ENCODE measurements around the gene TMEM250. TPM values are rescaled to one million over a fixed set of nuclear protein-coding genes. Genes with fewer than 3 reads are reported as not detected.
A peak's percentile ranks its signal among the peaks of the same experiment; 100 is the strongest.
"Not testable (repeated sequence)": the region's sequence is repeated elsewhere in the genome, so short reads cannot be mapped to it uniquely, and the experiment has no call there.

TMEM250 gene
- total and polyA plus RNA-seq, 4 donors = 6.7 to 19.5 (median 17.2) TPM

- no peak for TF ChIP-seq REST (IDR thresholded peaks at IDR 0.05)
- no peak for TF ChIP-seq RXRA (IDR thresholded peaks at IDR 0.05)
- TF ChIP-seq JUND (IDR thresholded peaks at IDR 0.05) = no peak
- no peak for TF ChIP-seq TAF1 (conservative IDR thresholded peaks at IDR 0.05)
- TF ChIP-seq FOXA1 (IDR thresholded peaks at IDR 0.05) = no peak
- no peak for TF ChIP-seq EGR1 (IDR thresholded peaks at IDR 0.05; ENCODE audit: low read depth in 2 of 2)
- TF ChIP-seq HNF4A (conservative IDR thresholded peaks at IDR 0.05) = no peak
- no peak for TF ChIP-seq MAX (IDR thresholded peaks at IDR 0.05)
Measured at GRCh38 chr9:136103651-136104487, 14.8 kb downstream of the TMEM250 start (continued).

GRCh38 chr9:136101615-136102074, 17.0 kb downstream of the TMEM250 start:
- DNase-seq (ENCODE audit: low spot score); H3K27ac ChIP-seq (ENCODE audit: low read depth in 1 of 2, low read length in 2 of 2); H3K9me3 ChIP-seq (ENCODE audit: control insufficient read depth in 4 of 4, low read length in 3 of 4); H3K27me3 ChIP-seq (ENCODE audit: control insufficient read depth in 4 of 4, insufficient read depth in 4 of 4, low read length in 3 of 4); H3K36me3 ChIP-seq (ENCODE audit: control insufficient read depth in 4 of 4, insufficient read depth in 3 of 4, low read depth in 1 of 4, low read length in 3 of 4); H3K4me3 ChIP-seq (ENCODE audit: low read depth in 1 of 3, low read length in 3 of 3); H3K9ac ChIP-seq (ENCODE audit: low read depth in 1 of 2, low read length in 2 of 2): not testable (repeated sequence)
- peaks cover 0 to 12% (median 0%) of the 10 kb centered on the region in 4 donors for H3K4me1 ChIP-seq (ENCODE audit: control insufficient read depth in 4 of 4, insufficient read depth in 4 of 4, low read length in 3 of 4)
- 95% methylated on average over 13 of the region's 27 CpGs for WGBS

GRCh38 chr9:136100700-136101614, 17.7 kb downstream of the TMEM250 start:
- peaks cover 0 to 15% (median 3%) of the 10 kb centered on the region in 4 donors for H3K4me1 ChIP-seq (ENCODE audit: control insufficient read depth in 4 of 4, insufficient read depth in 4 of 4, low read length in 3 of 4)
- no peak overlapping the region for H3K4me3 ChIP-seq (ENCODE audit: low read depth in 1 of 3, low read length in 3 of 3)
- WGBS = 51% methylated on average over 26 of the region's 30 CpGs
- no peak overlapping the region for H3K9ac ChIP-seq (ENCODE audit: low read depth in 1 of 2, low read length in 2 of 2)
- H3K27ac ChIP-seq (ENCODE audit: low read depth in 1 of 2, low read length in 2 of 2) = no peak overlapping the region
- TF ChIP-seq TAF1 (conservative IDR thresholded peaks at IDR 0.05) (no peak), RAD21 (IDR thresholded peaks at IDR 0.05) (no peak), HNF4A (conservative IDR thresholded peaks at IDR 0.05) (peak in 1 of 2 donors; percentile 51)
- no peaks in the 10 kb centered on the region for H3K9me3 ChIP-seq (ENCODE audit: control insufficient read depth in 4 of 4, low read length in 3 of 4)
- no peaks in the 10 kb centered on the region for H3K27me3 ChIP-seq (ENCODE audit: control insufficient read depth in 4 of 4, insufficient read depth in 4 of 4, low read length in 3 of 4)
- no peaks in the 10 kb centered on the region for H3K36me3 ChIP-seq (ENCODE audit: control insufficient read depth in 4 of 4, insufficient read depth in 3 of 4, low read depth in 1 of 4, low read length in 3 of 4)
- no peak for DNase-seq (ENCODE audit: low spot score)

Data from liver (tissue), 9 donors.